ENCODE results near the gene CACNA1B.

DNA sequence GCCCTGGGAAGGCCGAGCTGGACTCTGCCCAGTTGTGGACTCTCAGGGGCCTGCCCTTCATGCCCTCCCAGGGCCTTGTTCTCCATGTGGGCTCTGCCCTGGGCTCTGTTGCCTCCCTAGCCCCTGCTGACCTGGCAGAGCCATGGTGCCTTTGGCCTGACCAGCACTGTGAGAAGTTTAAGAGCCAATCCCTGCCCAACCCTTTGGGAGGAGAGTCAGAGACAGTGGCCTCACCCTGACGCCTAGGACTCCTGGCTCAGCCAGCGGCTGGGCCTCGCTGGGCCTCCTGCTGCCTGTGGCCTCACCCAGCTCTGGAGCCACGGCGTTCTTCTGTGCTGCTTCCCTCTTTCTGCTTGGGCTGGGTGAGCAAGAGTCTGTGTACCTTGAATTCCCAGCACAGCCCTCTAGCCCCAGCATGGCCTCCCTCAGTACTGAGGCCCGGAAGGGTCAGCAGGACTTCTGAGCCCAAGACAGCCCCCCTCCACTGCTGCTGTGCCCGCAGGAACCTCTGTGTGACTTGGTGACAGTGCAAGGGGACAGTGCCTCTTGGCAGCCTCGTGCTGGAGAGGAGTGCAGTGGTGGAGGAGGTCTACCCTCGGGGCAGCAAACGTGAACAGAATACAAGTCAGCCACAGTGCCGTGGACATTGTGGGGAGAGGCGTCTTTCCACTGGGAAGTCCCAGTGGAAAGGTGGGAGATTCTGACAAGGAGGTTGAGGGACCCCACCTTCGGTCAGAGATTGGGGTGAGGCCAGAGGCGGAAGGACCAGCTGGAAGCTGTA, 97.4 kb downstream of the CACNA1B start:
- no peak for TF ChIP-seq POLR2AphosphoS5 (IDR thresholded peaks at IDR 0.05; ENCODE audit: low read depth, low read length)
- TF ChIP-seq POLR2A (IDR thresholded peaks at IDR 0.05; ENCODE audit: low read depth, low read length): no peak

Data from GM12891 (cell line).